Fibroblast of lung (primary cell): Measurements from ENCODE around the gene KCNJ8. TPM values are rescaled to one million over a fixed set of nuclear protein-coding genes. Genes with fewer than 3 reads are reported as not detected.

Experiments
- DNase-seq, 2 donors: peaks; one replicate each; pipeline versions ENCODE4 v3.0.0 to v3.0.0-alpha.2; 2010; ENCODE audit warnings: low read depth in 2 of 2
- H2AFZ ChIP-seq: 2 replicates; pipeline ENCODE4 v1.5.1; 2012; ENCODE audit warnings: low read length, control low read depth, inconsistent platforms
- H3K27ac ChIP-seq: 2 replicates; pipeline ENCODE4 v1.5.1; 2011; ENCODE audit warnings: low read length, control low read depth; ENCODE audit not compliant: insufficient read depth
- H3K27me3 ChIP-seq: 2 replicates; pipeline ENCODE4 v1.5.1; 2011; ENCODE audit warnings: mild to moderate bottlenecking, low read length; ENCODE audit not compliant: control insufficient read depth, insufficient read depth
- H3K36me3 ChIP-seq: 2 replicates; pipeline ENCODE4 v1.5.1; 2011; ENCODE audit warnings: low read length; ENCODE audit not compliant: control insufficient read depth, insufficient read depth
- H3K4me1 ChIP-seq: 2 replicates; pipeline ENCODE4 v1.5.1; 2011; ENCODE audit warnings: low read length; ENCODE audit not compliant: control insufficient read depth, insufficient read depth; ENCODE audit errors: extremely low read depth
- H3K4me2 ChIP-seq: 2 replicates; pipeline ENCODE4 v1.5.1; 2011; ENCODE audit warnings: low read length, control low read depth; ENCODE audit not compliant: insufficient read depth; ENCODE audit errors: extremely low read depth
- H3K4me3 ChIP-seq, 4 experiments: fragments of 200-600 bp in 1 of 4; sonication (generic) in 1 of 4; replicated peaks in 1 of 4; 2 replicates each; pipeline ENCODE4 v1.5.1; 2011 to 2016; ENCODE audit warnings: low read length in 4 of 4, low read depth in 3 of 4, mild to moderate bottlenecking in 3 of 4, control low read depth in 2 of 4, inconsistent platforms in 1 of 4, mixed read lengths in 1 of 4; ENCODE audit not compliant: insufficient read depth in 1 of 4; ENCODE audit errors: control extremely low read depth in 1 of 4
- H3K79me2 ChIP-seq: 2 replicates; pipeline ENCODE4 v1.5.1; 2012; ENCODE audit warnings: mild to moderate bottlenecking, low read length, inconsistent platforms; ENCODE audit not compliant: control insufficient read depth, insufficient read depth
- H3K9ac ChIP-seq: 2 replicates; pipeline ENCODE4 v1.5.1; 2011; ENCODE audit warnings: mild to moderate bottlenecking, low read length, control low read depth; ENCODE audit not compliant: insufficient read depth
- H3K9me3 ChIP-seq: 2 replicates; pipeline ENCODE4 v1.5.1; 2012; ENCODE audit warnings: low read depth, low read length; ENCODE audit not compliant: control insufficient read depth, insufficient read depth
- H4K20me1 ChIP-seq: 2 replicates; pipeline ENCODE4 v1.5.1; 2011; ENCODE audit warnings: low read length; ENCODE audit not compliant: control insufficient read depth, insufficient read depth; ENCODE audit errors: extremely low read depth
- EZH2 ChIP-seq: IDR thresholded peaks from 2 replicates; pipeline ENCODE4 v1.5.1; 2012; ENCODE audit warnings: low read length, control low read depth, mild to moderate bottlenecking; ENCODE audit errors: missing control alignments
- polyA plus RNA-seq, 2 donors: library from polyadenylated mRNA; depleted of rRNA in 1 of 2; stranded (reverse) in 1 of 2; unstranded in 1 of 2; fragments of >200 nt; gene quantifications; 2 replicates each; pipeline ENCODE4 v1.2.1, GENCODE V29; 2011 to 2012; ENCODE audit warnings: missing spikeins in 1 of 2
- total RNA-seq: library from RNA; depleted of rRNA; stranded (reverse); fragments of >200 nt; gene quantifications from 2 replicates; pipeline ENCODE4 v1.2.1, GENCODE V29; 2014
- TF ChIP-seq, protein P1 (sequence below), 2 donors: IDR thresholded peaks in 1 of 2; conservative IDR thresholded peaks in 1 of 2; 1 replicate in 1 of 2; 2 replicates in 1 of 2; pipeline ENCODE4 v1.5.1; 2011 to 2012; ENCODE audit warnings: low read length in 2 of 2, control low read depth in 1 of 2, inconsistent platforms in 1 of 2, low read depth in 1 of 2, mild to moderate bottlenecking in 1 of 2

KCNJ8 gene
- total and polyA plus RNA-seq, 2 donors (not counting 1 experiment from before 2014, with no cell fraction given): 13.2 to 17.7 TPM

DNA sequence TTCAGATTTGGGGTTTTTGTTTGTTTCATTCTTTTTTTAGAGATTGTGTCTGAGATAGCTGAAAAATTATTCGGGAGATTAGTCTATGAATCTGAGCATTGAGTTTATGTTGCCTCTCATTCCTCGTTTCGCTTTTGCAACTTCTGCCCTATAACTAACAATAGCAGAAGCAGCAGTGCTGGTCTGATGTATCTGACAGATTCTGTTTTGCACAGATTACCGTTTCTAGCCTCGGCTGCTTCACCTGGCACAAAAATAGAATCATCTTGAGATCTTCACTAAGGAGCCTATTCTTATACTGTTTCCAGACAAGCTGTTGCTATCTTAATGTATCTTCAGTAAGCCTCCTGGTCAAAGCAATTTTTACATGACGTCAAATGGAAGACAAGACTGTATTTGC, 29.2 kb downstream of the KCNJ8 start:
- Histone ChIP-seq H3K27ac (no peak overlapping the region), H3K27me3 (no peaks in the 10 kb centered on the region), H3K4me1 (no peaks in the 10 kb centered on the region), H3K79me2 (no peaks in the 10 kb centered on the region), H4K20me1 (no peaks in the 10 kb centered on the region), H3K36me3 (no peaks in the 10 kb centered on the region), H3K9me3 (no peaks in the 10 kb centered on the region), H3K4me2 (no peak overlapping the region), H2AFZ (peak overlapping the region; percentile 67), H3K4me3 (no peak overlapping the region), H3K9ac (no peak overlapping the region)
- TF ChIP-seq, protein P1, sequence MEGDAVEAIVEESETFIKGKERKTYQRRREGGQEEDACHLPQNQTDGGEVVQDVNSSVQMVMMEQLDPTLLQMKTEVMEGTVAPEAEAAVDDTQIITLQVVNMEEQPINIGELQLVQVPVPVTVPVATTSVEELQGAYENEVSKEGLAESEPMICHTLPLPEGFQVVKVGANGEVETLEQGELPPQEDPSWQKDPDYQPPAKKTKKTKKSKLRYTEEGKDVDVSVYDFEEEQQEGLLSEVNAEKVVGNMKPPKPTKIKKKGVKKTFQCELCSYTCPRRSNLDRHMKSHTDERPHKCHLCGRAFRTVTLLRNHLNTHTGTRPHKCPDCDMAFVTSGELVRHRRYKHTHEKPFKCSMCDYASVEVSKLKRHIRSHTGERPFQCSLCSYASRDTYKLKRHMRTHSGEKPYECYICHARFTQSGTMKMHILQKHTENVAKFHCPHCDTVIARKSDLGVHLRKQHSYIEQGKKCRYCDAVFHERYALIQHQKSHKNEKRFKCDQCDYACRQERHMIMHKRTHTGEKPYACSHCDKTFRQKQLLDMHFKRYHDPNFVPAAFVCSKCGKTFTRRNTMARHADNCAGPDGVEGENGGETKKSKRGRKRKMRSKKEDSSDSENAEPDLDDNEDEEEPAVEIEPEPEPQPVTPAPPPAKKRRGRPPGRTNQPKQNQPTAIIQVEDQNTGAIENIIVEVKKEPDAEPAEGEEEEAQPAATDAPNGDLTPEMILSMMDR (conservative IDR thresholded peaks at IDR 0.05 in 1 of 2, IDR thresholded peaks at IDR 0.05 in 1 of 2; ENCODE audit: low read depth in 1 of 2, low read length in 2 of 2): no peak
- TF ChIP-seq EZH2: no peak
- DNase-seq: no peak

DNA sequence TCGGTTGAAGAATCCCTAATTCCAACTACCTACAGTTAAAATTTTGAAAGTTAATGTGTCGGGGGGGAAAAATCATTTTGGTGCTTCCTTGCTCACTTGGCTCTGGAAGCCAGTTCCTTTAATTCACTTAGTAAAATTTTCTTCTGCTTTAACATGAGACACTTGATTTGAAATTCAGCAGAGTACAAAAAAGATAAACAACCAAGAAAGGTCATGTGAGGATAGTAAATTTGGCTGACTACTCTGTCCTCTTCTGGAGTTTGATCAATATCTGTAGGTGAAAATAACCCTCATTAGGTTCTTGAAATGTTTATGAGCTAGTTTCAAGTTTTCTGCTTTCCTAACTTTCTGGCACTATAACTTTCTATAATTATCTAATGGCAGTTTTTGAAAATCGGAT, 43.4 kb downstream of the KCNJ8 start:
- no peaks in the 10 kb centered on the region for H3K79me2 ChIP-seq
- no peaks in the 10 kb centered on the region for H3K36me3 ChIP-seq
- no peak overlapping the region for H3K9ac ChIP-seq
- TF ChIP-seq, protein P1 (conservative IDR thresholded peaks at IDR 0.05 in 1 of 2, IDR thresholded peaks at IDR 0.05 in 1 of 2; ENCODE audit: low read depth in 1 of 2, low read length in 2 of 2): no peak
- no peak for TF ChIP-seq EZH2
- H4K20me1 ChIP-seq: no peaks in the 10 kb centered on the region
- no peak overlapping the region for H3K4me3 ChIP-seq
- no peak overlapping the region for H2AFZ ChIP-seq
- H3K4me2 ChIP-seq: no peak overlapping the region
- H3K27ac ChIP-seq: no peak overlapping the region
- H3K4me1 ChIP-seq: no peaks in the 10 kb centered on the region
- H3K27me3 ChIP-seq: no peaks in the 10 kb centered on the region
- no peaks in the 10 kb centered on the region for H3K9me3 ChIP-seq
- no peak for DNase-seq

DNA sequence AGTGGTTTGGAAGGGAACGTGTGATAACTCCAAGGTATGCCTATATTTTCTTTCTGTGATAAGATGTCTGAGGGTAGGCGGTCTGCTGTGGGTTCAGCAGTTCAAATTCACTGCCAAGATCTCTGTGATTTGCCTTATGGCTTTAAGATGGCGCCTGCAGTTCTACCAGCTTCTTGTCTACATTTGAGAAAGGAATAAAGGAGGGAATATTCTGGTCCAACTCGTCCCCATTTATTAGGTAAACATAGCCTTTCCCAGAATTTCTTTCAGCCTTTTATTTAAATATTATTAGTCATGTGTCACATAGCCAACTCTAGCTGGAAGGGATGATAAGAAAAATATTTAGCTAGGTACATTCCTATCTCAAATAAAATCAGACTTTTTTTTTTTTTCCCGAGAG, 48.8 kb downstream of the KCNJ8 start:
- no peak for DNase-seq
- Histone ChIP-seq H3K9ac (no peak overlapping the region), H3K27ac (no peak overlapping the region), H3K4me3 (no peak overlapping the region), H3K79me2 (no peaks in the 10 kb centered on the region), H3K9me3 (no peaks in the 10 kb centered on the region), H3K4me2 (no peak overlapping the region), H3K27me3 (no peaks in the 10 kb centered on the region), H3K36me3 (no peaks in the 10 kb centered on the region), H4K20me1 (no peaks in the 10 kb centered on the region), H3K4me1 (no peaks in the 10 kb centered on the region), H2AFZ (no peak overlapping the region)
- TF ChIP-seq, protein P1 (conservative IDR thresholded peaks at IDR 0.05 in 1 of 2, IDR thresholded peaks at IDR 0.05 in 1 of 2; ENCODE audit: low read depth in 1 of 2, low read length in 2 of 2): no peak
- TF ChIP-seq EZH2: no peak
